Left ventricle myocardium superior (tissue), 1 donor: ENCODE data around the gene TVP23B. TPM values are rescaled to one million over a fixed set of nuclear protein-coding genes. Genes with fewer than 3 reads are reported as not detected.
"Not testable (repeated sequence)": the region's sequence is repeated elsewhere in the genome, so short reads cannot be mapped to it uniquely, and the experiment has no call there.

Experiments used
- ATAC-seq: fragments of 200-7000 bp; cut with Tn5 transposase; one replicate; pipeline ENCODE4 v1.9.1; 2020; ENCODE audit warnings: mild to moderate bottlenecking, moderate library complexity
- DNase-seq: peaks from one replicate; pipeline ENCODE4 v3.0.0-alpha.2; 2020
- intact Hi-C: fragments of 100-400 bp; cut with micrococcal nuclease; formaldehyde crosslinking; loops from one replicate; pipeline ENCODE4 v1.11.0; 2022
- long read RNA-seq: library from polyadenylated mRNA; unstranded; transcript quantifications from one replicate; pipeline ENCODE4 v2.0.0, GENCODE V29; 2021
- total RNA-seq: library from RNA; stranded (reverse); fragmentation: NEBNext Ultra II Directional; extraction: Animal tissue kit (Norgen Biotek cat#: 25700); gene quantifications from one replicate; pipeline ENCODE4 v1.2.1, GENCODE V29; 2021
- donor health status: DM: no; HTN: yes; CAD: no; lungs with severe emphysema.

TVP23B gene
- 22.5 TPM for total RNA-seq
- long read RNA-seq, transcript TVP23B-201 (7 exons, 2,064 nt), result major isoform, 42 of 51 reads
- long read RNA-seq, partial matches to known transcripts, result 5 of 51 reads
- long read RNA-seq, other reads (novel, unspliced or antisense), result 3 of 51 reads

DNA sequence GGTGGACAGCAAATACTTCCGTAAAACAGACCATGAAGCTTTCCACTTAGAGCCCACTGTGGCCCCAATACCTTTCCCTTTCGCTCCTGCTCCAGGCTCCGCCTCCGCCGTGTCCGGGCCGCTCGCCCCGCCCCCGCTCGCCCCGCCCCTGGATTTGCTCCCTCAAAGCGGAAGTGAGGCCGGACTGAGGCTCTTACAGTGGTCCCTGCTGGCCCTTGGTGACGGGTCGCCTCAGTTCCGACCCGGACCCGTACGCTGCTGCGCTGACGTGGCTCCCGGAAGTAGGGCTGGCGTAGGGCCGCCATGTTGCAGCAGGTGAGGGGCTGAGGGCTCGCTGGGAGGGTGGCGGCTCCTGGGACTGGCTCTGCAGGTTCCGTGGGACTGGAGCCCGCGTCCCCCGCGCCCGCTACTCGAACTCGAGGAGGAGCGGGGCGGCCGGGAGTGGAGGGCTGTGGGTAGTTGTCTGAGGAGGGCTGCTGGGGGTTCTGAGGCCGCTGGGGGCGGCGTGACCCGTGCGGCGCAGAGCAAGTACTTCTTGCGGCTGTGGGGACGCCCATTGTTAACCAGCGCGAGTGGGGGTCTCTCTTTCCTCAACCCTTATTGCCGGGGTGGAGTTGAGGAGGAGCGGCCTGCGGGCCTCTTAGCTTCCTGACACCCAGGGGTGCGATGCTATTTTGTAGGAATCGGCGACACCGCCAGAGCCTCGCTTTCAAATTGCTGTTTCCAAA is at the start of gene TVP23B:
TSS of gene TVP23B (plus strand) at position 193 of the 728 bp plus-strand sequence. CDS start at position 304, 111 bp downstream.
- peak; percentile 98 for DNase-seq
- intact Hi-C loops, result not testable (repeated sequence)
- ATAC-seq, result peak; percentile 100

DNA sequence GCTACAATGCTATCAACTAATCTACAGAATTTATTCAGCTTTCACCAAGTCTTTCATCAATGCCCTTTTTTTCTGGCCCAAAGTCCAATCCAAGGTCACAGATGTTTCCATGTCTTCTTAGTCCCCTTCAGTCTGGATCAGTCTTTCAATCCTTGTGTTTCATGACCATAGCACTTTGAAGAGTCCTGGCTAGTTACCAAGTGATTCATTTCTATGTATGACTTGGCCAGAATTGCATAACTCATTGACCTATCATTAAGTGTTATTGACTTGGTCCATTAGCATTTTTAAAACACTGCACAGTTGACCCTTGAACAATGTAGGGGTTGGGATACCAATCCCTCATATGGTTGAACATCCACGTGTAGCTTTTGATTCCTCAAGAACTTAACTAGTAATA is 48.5 kb upstream of the TVP23B start:
- ATAC-seq, DNase-seq, intact Hi-C loops: not testable (repeated sequence)

DNA sequence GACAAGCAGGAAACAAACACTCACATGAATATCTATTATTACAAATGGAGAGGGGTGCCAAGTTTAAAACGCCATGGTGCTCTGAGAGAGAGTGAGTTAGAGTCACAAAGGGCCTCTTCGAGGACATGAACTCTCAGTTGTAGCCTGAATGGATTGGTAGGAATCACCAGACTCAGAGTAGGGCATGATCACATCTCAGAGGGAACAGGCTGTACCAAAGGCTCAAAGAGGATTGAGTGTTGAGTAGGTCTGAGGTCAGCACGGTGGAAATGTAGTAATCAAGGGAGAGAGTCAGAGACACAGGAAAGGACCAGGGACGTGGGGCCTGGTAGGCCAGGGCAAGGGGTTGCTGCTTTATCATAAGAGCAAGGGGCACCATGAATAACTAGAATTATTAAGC is 47.6 kb upstream of the TVP23B start:
- intact Hi-C loops, DNase-seq: not testable (repeated sequence)
- ATAC-seq, result peak; percentile 96

DNA sequence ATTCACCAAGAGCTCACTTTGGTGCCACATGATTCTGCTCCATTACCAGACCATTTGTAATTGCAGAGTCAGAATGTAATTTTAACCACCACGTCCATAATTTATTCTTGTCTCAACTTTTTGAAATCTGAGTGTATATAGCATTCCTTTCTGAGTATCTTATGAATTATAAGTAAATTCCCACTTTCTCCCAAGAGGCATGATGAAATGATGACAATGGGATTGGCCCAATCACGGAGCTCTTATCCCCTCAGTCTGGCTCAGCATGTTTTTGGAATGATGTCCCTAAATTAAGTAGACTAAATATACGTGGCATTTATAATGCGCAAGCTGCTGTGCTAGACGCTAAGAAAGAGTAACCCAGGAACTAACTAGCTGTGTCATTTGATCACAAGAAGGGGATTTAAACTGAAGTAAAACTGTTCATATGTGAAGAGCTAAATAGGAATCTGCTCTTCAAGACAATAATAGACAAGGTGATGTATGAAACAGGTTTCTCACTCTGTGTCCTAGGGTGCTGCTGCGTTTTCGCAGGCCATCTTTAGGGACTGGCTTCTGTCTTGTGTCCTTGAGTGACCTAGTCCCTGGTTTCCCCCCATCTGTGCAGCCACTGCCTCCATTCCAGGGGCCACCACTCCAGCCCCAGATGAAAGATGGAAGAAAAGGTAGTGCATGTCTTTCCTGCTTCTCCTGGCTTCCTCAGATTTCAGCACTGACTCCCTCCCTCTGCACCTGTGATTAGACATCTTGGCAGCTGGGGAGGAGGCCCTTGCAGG is 41.2 kb upstream of the TVP23B start:
- DNase-seq, result not testable (repeated sequence)

DNA sequence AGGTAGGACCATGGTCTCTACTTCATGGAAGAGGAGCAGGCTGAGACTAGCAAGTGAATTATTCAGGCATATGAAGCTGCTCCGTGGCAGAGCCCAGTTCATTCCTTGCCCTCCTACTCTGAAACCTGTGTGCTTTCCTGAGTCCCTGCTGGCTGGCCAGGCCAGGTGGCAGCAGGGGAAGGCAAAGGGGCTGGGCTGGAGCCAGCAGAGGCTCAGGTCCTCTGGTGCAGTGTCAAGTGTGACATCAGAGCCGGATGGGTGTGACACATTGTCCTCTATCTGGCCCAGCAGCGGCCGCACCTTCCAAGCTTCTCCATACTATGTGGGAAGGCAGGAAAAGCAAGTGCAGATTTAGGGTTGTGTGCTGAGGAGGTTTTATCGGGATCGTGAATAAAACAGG is 39.8 kb upstream of the TVP23B start:
- ATAC-seq, result peak; percentile 58
- DNase-seq, intact Hi-C loops: not testable (repeated sequence)

More for the DNA sequence above, 41.2 kb upstream of the TVP23B start:
- ATAC-seq, intact Hi-C loops: not testable (repeated sequence)

DNA sequence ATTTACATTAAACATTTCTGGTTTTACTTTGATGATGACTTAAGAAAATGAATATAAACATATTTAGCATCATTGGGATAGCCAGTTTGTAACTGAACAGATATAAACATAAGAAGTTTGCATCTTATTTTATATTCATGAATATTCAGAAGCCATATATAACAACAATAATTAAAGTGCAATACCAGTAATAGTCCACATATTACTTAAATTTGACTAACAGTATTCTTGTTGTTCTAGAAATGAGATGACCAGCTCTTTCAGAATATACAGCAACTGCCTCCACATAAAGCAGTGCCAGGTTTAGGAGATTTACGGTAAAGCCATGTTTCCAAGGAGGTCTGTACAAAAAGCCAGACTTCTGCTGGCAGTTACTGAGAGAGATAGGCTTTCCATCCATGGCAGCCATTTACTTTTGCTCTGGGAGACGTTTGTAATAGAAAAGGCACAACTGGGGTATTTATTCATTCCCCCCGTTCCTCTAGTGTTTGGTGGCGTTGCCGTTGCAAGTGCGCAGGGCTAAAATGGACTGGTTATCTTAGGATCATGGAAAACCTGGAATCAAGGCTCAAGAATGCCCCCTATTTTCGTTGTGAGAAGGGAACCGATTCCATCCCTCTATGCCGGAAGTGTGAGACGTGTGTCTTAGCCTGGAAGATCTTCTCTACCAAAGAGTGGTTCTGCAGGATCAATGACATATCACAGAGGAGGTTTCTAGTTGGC is 37.1 kb upstream of the TVP23B start, which contains the start of gene FBXW10:
TSS of gene FBXW10 (plus strand) at position 356 of the 723 bp plus-strand sequence. CDS start at position 547, 191 bp downstream.
- DNase-seq, intact Hi-C loops: not testable (repeated sequence)
- peak; percentile 80 for ATAC-seq

DNA sequence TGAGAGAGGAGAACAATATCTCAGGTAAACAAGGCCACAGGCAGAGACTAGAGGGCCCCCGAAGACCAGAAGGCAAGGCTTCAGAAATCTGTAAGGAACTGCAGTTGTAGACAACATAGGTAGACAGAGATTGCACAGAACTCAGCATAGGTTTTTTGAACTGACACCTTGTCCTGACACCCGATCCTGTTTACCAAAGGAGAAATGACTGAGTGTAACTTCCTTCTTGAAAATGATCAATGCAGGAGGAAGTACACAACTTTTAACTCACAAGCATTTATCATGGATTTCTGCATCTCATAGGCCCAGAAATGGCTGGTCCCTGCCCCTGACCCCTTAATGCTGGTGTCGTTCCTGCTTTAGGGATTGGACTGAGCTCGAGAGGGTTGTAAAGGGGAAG is 36.3 kb upstream of the TVP23B start:
- DNase-seq, ATAC-seq, intact Hi-C loops: not testable (repeated sequence)

DNA sequence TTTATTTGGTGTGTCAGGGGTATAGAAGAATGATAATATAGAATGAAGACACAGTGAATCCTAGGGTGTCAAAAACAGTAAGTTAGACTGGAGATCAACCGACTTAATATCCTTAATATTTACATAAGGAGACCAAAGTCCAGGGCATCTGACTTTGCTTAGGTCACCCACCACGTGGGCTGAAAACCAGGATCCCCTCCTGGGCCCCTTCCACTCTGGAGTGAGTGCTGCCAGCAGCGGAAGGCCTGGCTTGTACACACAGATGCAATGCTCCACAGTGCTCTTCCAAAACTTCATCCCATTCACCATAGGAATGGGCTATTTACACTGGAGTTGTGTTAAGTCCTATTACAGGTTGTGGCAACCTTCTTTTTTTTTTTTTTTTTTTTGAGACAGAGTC is 34.4 kb upstream of the TVP23B start:
- DNase-seq, intact Hi-C loops, ATAC-seq: not testable (repeated sequence)

DNA sequence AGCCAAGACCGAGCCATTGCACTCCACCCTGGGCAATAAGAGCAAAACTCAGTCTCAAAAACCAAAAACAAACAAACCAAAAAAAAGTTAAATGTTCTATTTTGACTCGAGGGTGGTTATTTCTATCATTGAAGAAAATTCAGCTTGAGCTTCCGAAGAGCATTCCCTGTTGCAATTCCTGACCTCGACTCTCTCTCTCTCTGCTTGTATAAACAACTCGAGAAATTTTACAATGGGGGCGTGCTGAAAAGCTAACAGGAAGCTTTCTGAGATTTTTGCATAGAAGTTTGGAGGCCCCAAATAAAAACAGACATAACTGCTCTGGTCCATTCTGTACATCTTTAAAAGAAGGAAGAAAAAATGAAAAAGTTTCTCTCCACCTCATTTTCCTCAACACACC is 33.5 kb upstream of the TVP23B start:
- DNase-seq, ATAC-seq, intact Hi-C loops: not testable (repeated sequence)

DNA sequence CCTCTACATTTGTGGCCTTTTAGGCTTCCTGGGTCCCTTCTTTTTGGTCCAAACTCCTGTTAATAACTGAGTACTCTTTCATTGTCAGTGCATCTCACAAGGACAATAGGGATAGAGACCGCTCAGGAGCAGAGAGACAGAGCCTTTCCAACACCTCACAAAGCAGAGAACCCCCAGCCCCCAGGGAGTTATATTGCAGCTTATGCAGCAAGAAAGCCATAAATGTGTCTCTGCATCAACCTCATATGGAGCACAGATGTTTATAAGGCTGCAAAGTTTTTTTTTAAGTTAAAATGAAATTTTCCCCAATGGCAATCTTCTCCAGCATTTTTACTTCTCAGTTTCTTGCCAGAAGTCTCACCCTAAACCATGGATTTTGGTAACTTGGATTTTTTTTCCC is 30.7 kb upstream of the TVP23B start:
- DNase-seq, intact Hi-C loops, ATAC-seq: not testable (repeated sequence)

DNA sequence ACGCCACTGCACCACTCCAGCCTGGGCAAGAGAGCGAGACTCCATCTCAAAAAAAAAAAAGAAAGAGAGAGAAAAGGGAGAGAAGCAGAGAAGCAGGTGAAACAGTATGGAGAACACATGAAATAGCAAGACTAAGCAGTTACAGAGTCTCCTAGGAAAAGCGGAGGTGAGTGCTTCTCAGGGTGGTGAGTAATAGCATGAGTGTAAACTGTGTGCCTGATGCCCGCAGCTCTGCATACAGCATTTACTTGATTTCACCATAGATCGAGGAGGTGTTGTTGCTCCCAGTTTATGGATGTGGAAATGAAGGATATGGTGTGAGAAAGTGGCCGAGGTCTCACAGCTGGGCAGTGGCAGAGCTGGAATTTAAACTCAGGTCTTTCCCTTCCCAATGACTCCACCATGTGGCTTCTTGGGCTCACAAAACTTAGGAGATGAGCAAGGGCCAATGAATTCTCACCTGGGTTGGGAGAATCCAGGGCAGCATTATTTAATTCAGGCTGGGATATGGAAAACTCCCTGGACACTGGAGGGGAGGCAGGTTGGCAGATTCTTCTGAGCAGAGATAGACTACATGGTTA is 27.1 kb upstream of the TVP23B start:
- intact Hi-C loops, DNase-seq: not testable (repeated sequence)
- peak; percentile 62 for ATAC-seq

DNA sequence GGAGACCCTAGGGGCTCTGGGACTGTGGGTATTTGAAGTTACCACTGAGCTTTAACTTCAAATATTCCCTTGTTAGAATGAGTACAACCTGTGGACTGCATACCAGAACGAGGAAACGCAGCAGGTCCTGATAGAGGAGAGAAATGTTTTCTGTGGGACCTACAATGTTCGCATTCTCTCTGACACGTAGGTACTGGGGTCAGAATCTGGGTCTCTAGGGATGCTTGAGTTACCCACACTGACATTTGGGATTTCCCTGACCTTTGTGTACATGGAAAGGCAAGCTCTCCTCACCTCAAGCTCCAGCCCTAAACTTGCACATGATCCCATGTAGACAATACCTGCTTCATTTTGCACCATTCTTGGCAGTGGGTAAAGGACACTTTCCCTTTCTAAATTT is 25.0 kb upstream of the TVP23B start:
- intact Hi-C loops, DNase-seq, ATAC-seq: not testable (repeated sequence)

DNA sequence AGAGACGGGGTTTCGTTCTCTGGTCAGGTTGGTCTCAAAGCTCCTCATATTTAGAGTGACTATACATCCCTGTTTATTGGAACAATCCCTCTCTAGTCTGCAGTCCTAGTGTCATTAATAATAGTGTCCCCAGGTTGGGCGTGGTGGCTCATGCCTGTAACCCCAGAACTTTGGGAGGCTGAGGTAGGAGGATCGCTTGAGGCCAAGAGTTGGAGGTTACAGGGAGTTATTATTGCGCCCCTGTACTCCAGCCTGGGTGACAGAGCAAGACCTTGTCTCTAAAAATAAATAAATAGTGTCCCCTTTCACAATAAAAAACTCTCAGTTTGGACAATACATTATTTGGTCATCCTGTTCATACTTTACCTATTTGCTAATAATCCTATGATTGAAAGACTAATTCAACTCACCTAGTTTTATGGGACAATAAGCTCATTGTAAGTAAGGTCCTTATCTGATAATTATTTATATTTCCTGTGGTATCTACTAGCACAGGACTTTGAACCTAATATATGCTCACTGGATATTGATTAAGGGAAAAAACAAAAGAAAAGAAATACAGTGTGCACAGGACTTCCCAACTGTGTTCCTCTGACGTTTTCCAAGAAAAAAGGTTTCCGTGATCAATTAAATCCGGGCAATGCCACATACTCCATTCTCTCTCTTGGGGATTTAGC is 23.5 kb upstream of the TVP23B start:
- intact Hi-C loops, DNase-seq, ATAC-seq: not testable (repeated sequence)

DNA sequence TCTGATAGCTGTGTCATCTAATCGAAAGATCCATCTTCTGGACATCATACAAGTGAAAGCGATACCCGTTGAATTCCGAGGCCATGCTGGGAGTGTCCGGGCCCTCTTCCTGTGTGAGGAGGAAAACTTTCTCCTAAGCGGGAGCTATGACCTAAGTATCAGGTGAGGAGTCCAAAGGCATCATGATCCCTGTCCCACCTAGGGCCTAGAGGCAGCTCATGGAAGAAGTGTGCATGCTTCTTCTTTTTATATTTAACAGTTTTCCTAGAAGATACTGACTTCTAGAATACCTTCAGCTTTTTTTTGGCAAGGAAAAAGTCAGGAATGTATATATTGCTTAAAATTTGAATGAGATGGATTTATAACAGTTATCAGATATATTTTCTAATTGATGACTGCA is 22.6 kb upstream of the TVP23B start:
- ATAC-seq, intact Hi-C loops, DNase-seq: not testable (repeated sequence)

DNA sequence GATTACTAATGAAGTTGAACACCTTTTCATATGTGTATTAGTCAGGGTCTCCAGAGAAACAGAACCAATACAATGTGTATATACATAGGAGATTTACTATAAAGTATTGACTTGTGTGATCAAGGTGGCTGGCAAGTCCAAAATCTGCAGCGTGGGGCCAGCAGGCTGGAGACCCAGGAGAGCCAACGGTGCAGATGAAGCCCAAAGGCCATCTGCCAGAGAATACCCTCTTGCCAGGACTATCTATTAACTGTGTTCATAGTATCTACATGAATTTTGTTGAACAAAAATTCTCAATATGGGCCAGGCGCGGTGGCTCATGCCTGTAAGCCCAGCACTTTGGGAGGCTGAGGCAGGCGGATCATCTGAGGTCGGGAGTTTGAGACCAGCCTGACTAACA is 20.8 kb upstream of the TVP23B start:
- ATAC-seq, intact Hi-C loops, DNase-seq: not testable (repeated sequence)

DNA sequence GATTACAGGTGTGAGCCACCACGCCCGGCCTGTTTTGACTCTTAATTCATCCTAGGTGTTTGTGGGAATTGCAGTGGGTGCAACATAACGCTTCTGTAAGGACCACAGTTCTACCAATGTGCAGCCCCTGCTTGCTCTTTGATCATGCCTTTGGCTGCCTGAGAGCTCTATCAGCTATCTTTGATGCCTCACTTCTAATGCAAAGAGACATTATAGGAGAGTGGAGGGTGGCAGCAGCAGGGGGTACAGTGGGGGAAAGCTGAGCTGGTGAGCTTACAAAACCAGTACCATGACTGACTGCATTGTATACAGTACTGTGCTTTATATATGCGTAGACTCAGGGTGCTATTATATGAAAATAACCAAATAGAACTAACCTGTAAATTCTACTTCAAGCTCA is 10.4 kb upstream of the TVP23B start:
- intact Hi-C loops, DNase-seq, ATAC-seq: not testable (repeated sequence)

DNA sequence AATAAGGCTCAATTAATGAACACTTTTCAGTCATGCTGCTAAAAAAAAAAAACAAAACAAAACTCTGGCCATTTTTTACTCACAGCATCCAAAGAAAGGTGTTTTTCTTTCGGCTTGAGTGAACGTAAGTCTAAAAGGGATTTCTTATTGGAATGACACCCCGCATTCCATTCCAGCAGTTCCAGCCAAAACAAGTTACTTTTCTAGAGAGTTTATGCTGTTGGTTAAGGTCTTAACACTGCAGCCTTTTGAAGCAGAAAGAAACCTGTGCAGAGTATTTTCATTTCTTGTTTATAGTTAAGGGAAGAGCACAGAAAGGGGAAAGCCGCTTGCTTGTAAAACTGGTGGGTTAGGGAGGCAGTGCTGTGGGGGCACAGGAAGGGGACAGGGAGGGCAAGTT is 9.9 kb upstream of the TVP23B start:
- DNase-seq, intact Hi-C loops, ATAC-seq: not testable (repeated sequence)

DNA sequence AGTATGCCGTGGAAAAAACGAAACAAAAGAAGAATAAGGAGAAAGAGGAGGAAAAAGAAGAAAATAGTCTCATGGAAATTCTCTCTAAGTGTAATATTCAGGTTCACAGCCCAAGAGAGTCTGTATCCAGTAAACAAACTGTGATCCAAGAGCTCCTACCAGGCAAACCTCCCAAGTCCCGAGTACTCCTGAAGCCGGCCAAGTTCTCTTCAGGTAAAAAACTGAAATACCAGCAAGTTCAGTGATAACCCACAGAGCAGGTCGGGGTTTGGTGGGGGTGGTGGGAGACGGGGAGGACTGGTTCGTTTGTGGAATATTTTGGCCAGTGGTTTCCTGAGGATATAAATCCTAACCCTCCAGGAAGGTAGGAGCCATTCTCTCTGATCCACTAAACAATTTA is 8.5 kb upstream of the TVP23B start:
- intact Hi-C loops, result no loop called here
- ATAC-seq (no peak), DNase-seq (no peak)
